HEK293T (cell line): ENCODE data around the gene NUAK1.

Experiments used
- CTCF ChIA-PET: fragments of 350-600 bp; formaldehyde crosslinking; extraction: SDS; loops from one replicate; lab custom pipeline; 2021; ENCODE audit warnings: antibody characterized with exemption, inconsistent platforms; lab: Yijun Ruan, JAX
- POLR2A ChIA-PET: fragments of 350-600 bp; formaldehyde crosslinking; extraction: SDS; loops from one replicate; lab custom pipeline; 2020; ENCODE audit warnings: antibody characterized with exemption, inconsistent platforms; lab: Yijun Ruan, JAX
- DNase-seq: peaks from one replicate; pipeline ENCODE4 v3.0.0; 2012; ENCODE audit warnings: mixed read lengths; ENCODE audit errors: extremely low spot score
- ARNT ChIP-seq: fragments of 450-650 bp; IDR thresholded peaks from 2 replicates; pipeline ENCODE4 v1.6.1; 2017; ENCODE audit warnings: mild to moderate bottlenecking
- BHLHE40 ChIP-seq: fragments of 450-650 bp; IDR thresholded peaks from 2 replicates; pipeline ENCODE4 v1.6.1; 2016; ENCODE audit warnings: mild to moderate bottlenecking, moderate library complexity, borderline replicate concordance
- CTBP1 ChIP-seq: fragments of 450-650 bp; IDR thresholded peaks from 2 replicates; pipeline ENCODE4 v1.6.1; 2016; ENCODE audit warnings: borderline replicate concordance
- ELF4 ChIP-seq: fragments of 450-650 bp; IDR thresholded peaks from 2 replicates; pipeline ENCODE4 v1.6.1; 2017; ENCODE audit warnings: antibody characterized with exemption
- FOXA1 ChIP-seq: fragments of 450-650 bp; IDR thresholded peaks from 2 replicates; pipeline ENCODE4 v1.6.1; 2016; ENCODE audit warnings: mild to moderate bottlenecking
- FOXK2 ChIP-seq: fragments of 450-650 bp; IDR thresholded peaks from 2 replicates; pipeline ENCODE4 v1.6.1; 2016; ENCODE audit warnings: mild to moderate bottlenecking
- FOXM1 ChIP-seq: fragments of 450-650 bp; IDR thresholded peaks from 2 replicates; pipeline ENCODE4 v1.6.1; 2017; ENCODE audit warnings: mild to moderate bottlenecking, borderline replicate concordance
- HDGF ChIP-seq: fragments of 450-650 bp; IDR thresholded peaks from 2 replicates; pipeline ENCODE4 v1.6.1; 2017; ENCODE audit warnings: antibody characterized with exemption, borderline replicate concordance
- L3MBTL2 ChIP-seq: fragments of 450-650 bp; conservative IDR thresholded peaks from 2 replicates; pipeline ENCODE4 v1.6.1; 2016; ENCODE audit warnings: mild to moderate bottlenecking
- LEF1 ChIP-seq: fragments of 450-650 bp; IDR thresholded peaks from 2 replicates; pipeline ENCODE4 v1.6.1; 2017; ENCODE audit warnings: mild to moderate bottlenecking, borderline replicate concordance
- NFRKB ChIP-seq: fragments of 450-650 bp; IDR thresholded peaks from 2 replicates; pipeline ENCODE4 v1.6.1; 2016; ENCODE audit warnings: mild to moderate bottlenecking, moderate library complexity
- PKNOX1 ChIP-seq: fragments of 450-650 bp; IDR thresholded peaks from 2 replicates; pipeline ENCODE4 v1.6.1; 2016
- SP1 ChIP-seq: fragments of 450-650 bp; IDR thresholded peaks from 2 replicates; pipeline ENCODE4 v1.6.1; 2017
- SUZ12 ChIP-seq: fragments of 450-650 bp; IDR thresholded peaks from 2 replicates; pipeline ENCODE4 v1.6.1; 2016; ENCODE audit warnings: mild to moderate bottlenecking
- TARDBP ChIP-seq: fragments of 450-650 bp; IDR thresholded peaks from 2 replicates; pipeline ENCODE4 v1.6.1; 2016
- ZNF384 ChIP-seq: fragments of 450-650 bp; IDR thresholded peaks from 2 replicates; pipeline ENCODE4 v1.6.1; 2016

The NUAK1 gene

GRCh38 chr12:106110626-106111300 is 28.0 kb downstream of the NUAK1 start:
- DNase-seq = no peak

GRCh38 chr12:106109168-106109910 is 29.4 kb downstream of the NUAK1 start:
- POLR2A ChIA-PET = no interaction called here
- DNase-seq = no peak
- CTCF ChIA-PET = interaction anchor here (1.4 kb wide), 1 partner anchor 27 kb away, joined by 4 read pairs; no protein-coding TSS in a partner anchor
- TF ChIP-seq NFRKB (no peak), ZNF384 (0 out of 2 replicates have a peak, but pooled peaks have one; percentile 19)

More at GRCh38 chr12:106110626-106111300, 28.0 kb downstream of the NUAK1 start:
- ChIA-PET CTCF (no interaction called here), POLR2A (no interaction called here)
- TF ChIP-seq NFRKB (no peak), TARDBP (no peak), FOXK2 (no peak), FOXA1 (no peak), HDGF (no peak)

GRCh38 chr12:106108185-106108835 is 30.4 kb downstream of the NUAK1 start:
- TF ChIP-seq FOXM1 = no peak
- no peak for TF ChIP-seq SP1
- no peak for TF ChIP-seq BHLHE40
- no peak for TF ChIP-seq ARNT
- no peak for TF ChIP-seq L3MBTL2
- no peak for TF ChIP-seq ZNF384
- TF ChIP-seq FOXA1 = no peak
- TF ChIP-seq PKNOX1 = no peak
- no peak for TF ChIP-seq HDGF
- TF ChIP-seq TARDBP = no peak
- no peak for TF ChIP-seq SUZ12
- ChIA-PET CTCF (interaction anchor here (0.6 to 1.4 kb wide), 3 partner anchors 25 to 160 kb away, joined by 3 to 4 read pairs (median 3); no protein-coding TSS in a partner anchor), POLR2A (interaction anchor here (1.8 kb wide), 1 partner anchor 31 kb away, joined by 5 read pairs; the partner anchor contains the start of gene NUAK1)
- DNase-seq = no peak

GRCh38 chr12:106107566-106107965 is 31.2 kb downstream of the NUAK1 start:
- ChIA-PET CTCF (interaction anchor here (0.6 to 1.2 kb wide), 2 partner anchors 26 to 159 kb away, joined by 3 read pairs; no protein-coding TSS in a partner anchor), POLR2A (interaction anchor here (1.3 to 1.8 kb wide), 2 partner anchors 11 to 32 kb away, joined by 5 read pairs; partner anchors contain the start of gene NUAK1)
- no peak for DNase-seq
- TF ChIP-seq BHLHE40 (no peak), CTBP1 (no peak), NFRKB (no peak), HDGF (no peak), FOXM1 (no peak), LEF1 (no peak), FOXK2 (no peak)

GRCh38 chr12:106106892-106107291 is 31.9 kb downstream of the NUAK1 start:
- ChIA-PET POLR2A (interaction anchor here (1.3 to 1.8 kb wide), 3 partner anchors 12 to 32 kb away, joined by 4 to 5 read pairs (median 5); partner anchors contain the start of gene NUAK1), CTCF (interaction anchor here (1.2 kb wide), 1 partner anchor 27 kb away, joined by 3 read pairs; no protein-coding TSS in a partner anchor)
- TF ChIP-seq SUZ12 (no peak), SP1 (no peak), L3MBTL2 (no peak), ARNT (no peak), FOXK2 (no peak), ELF4 (no peak), PKNOX1 (no peak), ZNF384 (no peak), TARDBP (no peak), BHLHE40 (no peak), CTBP1 (no peak), FOXM1 (no peak), FOXA1 (no peak), NFRKB (no peak), HDGF (no peak), LEF1 (no peak)
- no peak for DNase-seq

GRCh38 chr12:106106061-106106566 is 32.6 kb downstream of the NUAK1 start:
- TF ChIP-seq CTBP1 (no peak), ZNF384 (peak; percentile 59; the same call in 1 of the 2 replicates)
- CTCF ChIA-PET = no interaction called here
- POLR2A ChIA-PET = interaction anchor here (1.4 to 1.8 kb wide), 2 partner anchors 24 to 33 kb away, joined by 4 to 5 read pairs; partner anchors contain the start of gene NUAK1
- no peak for DNase-seq
